Measurements from ENCODE around the gene MINDY4B.
"Not testable (repeated sequence)": the region's sequence is repeated elsewhere in the genome, so short reads cannot be mapped to it uniquely, and the experiment has no call there.

The MINDY4B gene

GRCh38 chr3:150898046-150898754 lies 7.0 kb downstream of the MINDY4B start:
- DNase-seq: no peak

GRCh38 chr3:150897592-150897991 lies 7.6 kb downstream of the MINDY4B start:
- DNase-seq: no peak

GRCh38 chr3:150890831-150891230 lies 14.4 kb downstream of the MINDY4B start:
- DNase-seq: no peak

- no peak for DNase-seq
Measured at GRCh38 chr3:150890295-150890694, 14.9 kb downstream of the MINDY4B start.

GRCh38 chr3:150889106-150889505 lies 16.1 kb downstream of the MINDY4B start:
- DNase-seq: no peak

- DNase-seq: no peak
Measured at GRCh38 chr3:150887031-150887430, 18.2 kb downstream of the MINDY4B start.

GRCh38 chr3:150885535-150885934 lies 19.7 kb downstream of the MINDY4B start:
- DNase-seq: no peak

GRCh38 chr3:150878996-150879575 lies 26.2 kb downstream of the MINDY4B start:
- DNase-seq: no peak

GRCh38 chr3:150878290-150878689 lies 26.9 kb downstream of the MINDY4B start:
- no peak for DNase-seq

GRCh38 chr3:150877303-150877702 lies 27.9 kb downstream of the MINDY4B start:
- no peak for DNase-seq

- DNase-seq: no peak
Measured at GRCh38 chr3:150876611-150877265, 28.5 kb downstream of the MINDY4B start.

- no peak for DNase-seq
Measured at GRCh38 chr3:150875548-150875947, 29.7 kb downstream of the MINDY4B start.

GRCh38 chr3:150874666-150875219 lies 30.5 kb downstream of the MINDY4B start:
- DNase-seq: no peak

- DNase-seq: no peak
Measured at GRCh38 chr3:150871192-150871591, 34.0 kb downstream of the MINDY4B start.

GRCh38 chr3:150870406-150870805 lies 34.8 kb downstream of the MINDY4B start:
- DNase-seq: no peak

GRCh38 chr3:150868282-150868681 lies 37.0 kb downstream of the MINDY4B start:
- DNase-seq: no peak

- DNase-seq: no peak
Measured at GRCh38 chr3:150867434-150867833, 37.8 kb downstream of the MINDY4B start.

- DNase-seq: not testable (repeated sequence)
Measured at GRCh38 chr3:150863921-150864320, 41.3 kb downstream of the MINDY4B start.

GRCh38 chr3:150861851-150862250 lies 43.4 kb downstream of the MINDY4B start:
- DNase-seq: no peak

GRCh38 chr3:150857936-150858335 lies 47.3 kb downstream of the MINDY4B start:
- DNase-seq: not testable (repeated sequence)

GRCh38 chr3:150850191-150850590 lies 55.0 kb downstream of the MINDY4B start:
- no peak for DNase-seq

- no peak for DNase-seq
Measured at GRCh38 chr3:150848864-150849263, 56.4 kb downstream of the MINDY4B start.

- no peak for DNase-seq
Measured at GRCh38 chr3:150847433-150847832, 57.8 kb downstream of the MINDY4B start.

GRCh38 chr3:150844484-150844883 lies 60.8 kb downstream of the MINDY4B start:
- no peak for DNase-seq

All from right hindlimb (tissue), 1 donor.